PC-9 (cell line): ENCODE measurements around the gene TAS2R40. TPM values are rescaled to one million over a fixed set of nuclear protein-coding genes. Genes with fewer than 3 reads are reported as not detected.
A peak's percentile ranks its signal among the peaks of the same experiment; 100 is the strongest.

Source experiments
- BruUV-seq: library from RNA; stranded (reverse); fragments of 400-500 nt; replicated peaks from 2 replicates; lab custom pipeline; 2021; lab: Mats Ljungman, UMichigan
- CTCF ChIA-PET: fragments of 300-600 bp; sonication (Branson Sonifier 250); formaldehyde crosslinking; loops from one replicate; lab custom pipeline; 2022; ENCODE audit warnings: antibody characterized with exemption; lab: Charles Lee
- POLR2A ChIA-PET: fragments of 300-600 bp; sonication (Branson Sonifier 250); formaldehyde crosslinking; loops from one replicate; lab custom pipeline; 2022; ENCODE audit warnings: antibody characterized with exemption; ENCODE audit not compliant: unreplicated experiment; lab: Charles Lee
- DNase-seq, 2 experiments: peaks; one replicate each; pipeline versions ENCODE4 v3.0.0 to v3.0.0-alpha.2; 2015 to 2022; ENCODE audit warnings: mixed read lengths in 1 of 2
- H2AFZ ChIP-seq: fragments of 200-600 bp; sonication (generic); 2 replicates; pipeline ENCODE4 v1.8.1; 2017; ENCODE audit warnings: antibody characterized with exemption
- H3F3A ChIP-seq: fragments of 200-600 bp; sonication (generic); 2 replicates; pipeline ENCODE4 v1.8.1; 2017; ENCODE audit warnings: antibody characterized with exemption, mild to moderate bottlenecking, low read depth; ENCODE audit not compliant: insufficient read depth
- H3K27ac ChIP-seq: fragments of 200-600 bp; sonication (generic); 2 replicates; pipeline ENCODE4 v1.6.1; 2016; ENCODE audit warnings: mixed run types
- H3K27me3 ChIP-seq: fragments of 200-600 bp; sonication (generic); 2 replicates; pipeline ENCODE4 v1.6.1; 2016; ENCODE audit warnings: low read depth, mixed run types; ENCODE audit not compliant: insufficient read depth
- H3K36me3 ChIP-seq: fragments of 200-600 bp; sonication (generic); 2 replicates; pipeline ENCODE4 v1.6.1; 2016; ENCODE audit warnings: low read depth, mixed run types
- H3K4me1 ChIP-seq: fragments of 200-600 bp; sonication (generic); replicated peaks from 2 replicates; pipeline ENCODE4 v1.6.1; 2016; ENCODE audit warnings: mixed run types; ENCODE audit not compliant: insufficient read depth
- H3K4me2 ChIP-seq: fragments of 200-600 bp; sonication (generic); 2 replicates; pipeline ENCODE4 v1.6.1; 2017; ENCODE audit warnings: mixed run types
- H3K4me3 ChIP-seq: fragments of 200-600 bp; sonication (generic); 2 replicates; pipeline ENCODE4 v1.6.1; 2016; ENCODE audit warnings: mixed run types
- H3K79me2 ChIP-seq: fragments of 200-600 bp; sonication (generic); 2 replicates; pipeline ENCODE4 v1.6.1; 2017; ENCODE audit warnings: low read depth, mixed run types
- H3K9me2 ChIP-seq: fragments of 200-600 bp; sonication (generic); 2 replicates; pipeline ENCODE4 v1.8.1; 2017; ENCODE audit warnings: mild to moderate bottlenecking; ENCODE audit not compliant: insufficient read depth
- H3K9me3 ChIP-seq: fragments of 200-600 bp; sonication (generic); 2 replicates; pipeline ENCODE4 v1.8.1; 2016; ENCODE audit warnings: low read depth; ENCODE audit not compliant: insufficient read depth
- H4K20me1 ChIP-seq: fragments of 200-600 bp; sonication (generic); 2 replicates; pipeline ENCODE4 v1.8.1; 2017; ENCODE audit not compliant: insufficient read depth
- EZH2 ChIP-seq: fragments of 200-600 bp; sonication (generic); IDR thresholded peaks from 2 replicates; pipeline ENCODE4 v1.8.0; 2017; ENCODE audit warnings: antibody characterized with exemption, low read depth
- intact Hi-C: fragments of 100-400 bp; cut with micrococcal nuclease; formaldehyde crosslinking; loops from one replicate; pipeline ENCODE4 v1.10.0; 2022; ENCODE audit not compliant: unreplicated experiment
- total RNA-seq: library from RNA; stranded (reverse); gene quantifications from 2 replicates; pipeline ENCODE4 v1.2.3, GENCODE V29; 2021
- TF ChIP-seq, protein P1 (sequence below): fragments of 200-600 bp; sonication (generic); conservative IDR thresholded peaks from 2 replicates; pipeline ENCODE4 v1.6.1; 2017; ENCODE audit warnings: mixed run types, antibody characterized with exemption, mild to moderate bottlenecking, moderate library complexity

Gene TAS2R40
- total RNA-seq, 1 experiment from 2014 or later, result not detected

DNA sequence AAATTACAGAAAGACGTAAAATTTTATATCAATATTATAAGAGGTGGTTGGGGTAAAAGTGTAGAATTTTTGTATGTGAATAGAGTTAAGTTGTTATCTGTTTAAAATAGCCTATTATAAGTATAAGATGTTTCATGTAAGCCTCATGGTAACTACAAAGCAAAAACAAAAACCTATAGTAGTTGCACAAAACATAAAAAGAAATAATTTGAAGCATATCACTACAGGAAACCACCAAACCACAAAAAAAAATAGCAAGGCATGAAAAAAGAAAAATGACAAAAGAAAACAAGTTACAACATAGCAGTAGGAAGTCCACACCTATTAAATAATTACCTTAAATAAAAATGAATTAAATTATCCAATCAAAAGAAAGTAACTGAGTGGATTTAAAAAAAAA lies 29.0 kb downstream of the TAS2R40 start:
- H3K4me3 ChIP-seq, result no peak overlapping the region
- no peak for TF ChIP-seq EZH2
- TF ChIP-seq, protein P1, sequence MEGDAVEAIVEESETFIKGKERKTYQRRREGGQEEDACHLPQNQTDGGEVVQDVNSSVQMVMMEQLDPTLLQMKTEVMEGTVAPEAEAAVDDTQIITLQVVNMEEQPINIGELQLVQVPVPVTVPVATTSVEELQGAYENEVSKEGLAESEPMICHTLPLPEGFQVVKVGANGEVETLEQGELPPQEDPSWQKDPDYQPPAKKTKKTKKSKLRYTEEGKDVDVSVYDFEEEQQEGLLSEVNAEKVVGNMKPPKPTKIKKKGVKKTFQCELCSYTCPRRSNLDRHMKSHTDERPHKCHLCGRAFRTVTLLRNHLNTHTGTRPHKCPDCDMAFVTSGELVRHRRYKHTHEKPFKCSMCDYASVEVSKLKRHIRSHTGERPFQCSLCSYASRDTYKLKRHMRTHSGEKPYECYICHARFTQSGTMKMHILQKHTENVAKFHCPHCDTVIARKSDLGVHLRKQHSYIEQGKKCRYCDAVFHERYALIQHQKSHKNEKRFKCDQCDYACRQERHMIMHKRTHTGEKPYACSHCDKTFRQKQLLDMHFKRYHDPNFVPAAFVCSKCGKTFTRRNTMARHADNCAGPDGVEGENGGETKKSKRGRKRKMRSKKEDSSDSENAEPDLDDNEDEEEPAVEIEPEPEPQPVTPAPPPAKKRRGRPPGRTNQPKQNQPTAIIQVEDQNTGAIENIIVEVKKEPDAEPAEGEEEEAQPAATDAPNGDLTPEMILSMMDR, result no peak
- peaks cover 56% of the 10 kb centered on the region for H3K4me1 ChIP-seq
- POLR2A ChIA-PET, result no interaction called here
- no peaks in the 10 kb centered on the region for H3K27me3 ChIP-seq
- CTCF ChIA-PET, result interaction anchor here (0.9 kb wide), 1 partner anchor 11 kb away, joined by 3 read pairs; no protein-coding TSS in a partner anchor
- BruUV-seq, result no TSS peak
- peaks cover 45% of the 10 kb centered on the region for H3F3A ChIP-seq
- peak overlapping the region; percentile 95; the same call in 1 of the 2 replicates for H3K27ac ChIP-seq
- no peaks in the 10 kb centered on the region for H3K79me2 ChIP-seq
- intact Hi-C loops, result no loop called here
- H3K36me3 ChIP-seq, result no peaks in the 10 kb centered on the region
- no peaks in the 10 kb centered on the region for H3K9me2 ChIP-seq
- peak overlapping the region; percentile 83 for H3K4me2 ChIP-seq
- H4K20me1 ChIP-seq, result no peaks in the 10 kb centered on the region
- H3K9me3 ChIP-seq, result peaks cover 3% of the 10 kb centered on the region; the same call in 1 of the 2 replicates
- DNase-seq, result no peak
- H2AFZ ChIP-seq, result no peak overlapping the region

DNA sequence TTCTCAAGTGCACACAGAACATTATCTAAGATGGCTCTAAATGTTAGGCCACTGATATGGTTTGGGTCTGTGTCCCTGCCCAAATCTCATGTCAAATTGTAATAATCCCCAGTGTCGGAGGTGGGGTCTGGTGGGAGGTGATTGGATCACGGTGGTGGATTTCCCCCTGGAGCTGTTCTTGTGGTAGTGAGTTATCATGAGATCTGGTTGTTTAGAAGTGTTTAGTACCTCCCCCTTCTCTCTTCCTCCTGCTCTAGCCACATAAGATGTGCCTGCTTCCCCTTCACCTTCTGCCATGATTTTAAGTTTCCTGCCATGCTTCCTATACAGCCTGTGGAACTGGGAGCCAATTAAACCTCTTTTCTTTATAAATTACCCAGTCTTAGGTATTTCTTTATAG lies 30.2 kb downstream of the TAS2R40 start:
- Histone ChIP-seq H3K27me3 (no peaks in the 10 kb centered on the region), H3K9me3 (peaks cover 3% of the 10 kb centered on the region; the same call in 1 of the 2 replicates), H3F3A (peaks cover 41% of the 10 kb centered on the region), H3K4me2 (no peak overlapping the region), H3K79me2 (no peaks in the 10 kb centered on the region), H3K36me3 (no peaks in the 10 kb centered on the region), H2AFZ (no peak overlapping the region), H4K20me1 (no peaks in the 10 kb centered on the region), H3K4me3 (no peak overlapping the region), H3K27ac (no peak overlapping the region), H3K9me2 (no peaks in the 10 kb centered on the region), H3K4me1 (peaks cover 44% of the 10 kb centered on the region)
- TF ChIP-seq EZH2, result no peak
- TF ChIP-seq, protein P1, result no peak
- DNase-seq, result no peak
- POLR2A ChIA-PET, result no interaction called here
- no TSS peak for BruUV-seq
- intact Hi-C loops, result no loop called here
- CTCF ChIA-PET, result interaction anchor here (0.8 kb wide), 1 partner anchor 743 kb away, joined by 13 read pairs; no protein-coding TSS in a partner anchor

DNA sequence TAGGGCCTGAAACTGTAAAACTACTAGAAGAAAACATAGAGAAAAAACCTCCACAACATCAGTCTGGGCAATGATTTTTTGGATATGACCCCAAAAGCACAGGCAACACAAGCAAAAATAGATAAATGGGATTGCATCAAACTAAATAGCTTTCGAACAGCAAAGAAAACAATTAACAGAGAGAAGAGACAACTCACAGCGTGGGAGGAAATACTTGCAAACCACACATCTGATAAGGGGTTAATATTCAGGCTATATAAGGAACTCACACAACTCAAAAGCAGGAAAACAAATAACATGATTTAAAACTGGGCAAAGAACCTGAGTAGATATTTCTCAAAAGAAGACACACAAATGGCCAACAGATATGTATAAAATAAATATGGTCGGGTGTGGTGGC lies 33.7 kb downstream of the TAS2R40 start:
- Histone ChIP-seq H3K27me3 (no peaks in the 10 kb centered on the region), H3K4me1 (peaks cover 39% of the 10 kb centered on the region), H4K20me1 (no peaks in the 10 kb centered on the region), H3K9me3 (peaks cover 3% of the 10 kb centered on the region; the same call in 1 of the 2 replicates), H3K4me3 (no peak overlapping the region), H3K79me2 (no peaks in the 10 kb centered on the region), H3K27ac (no peak overlapping the region), H3K36me3 (no peaks in the 10 kb centered on the region), H2AFZ (no peak overlapping the region), H3F3A (peaks cover 22% of the 10 kb centered on the region), H3K4me2 (no peak overlapping the region), H3K9me2 (no peaks in the 10 kb centered on the region)
- POLR2A ChIA-PET, result interaction anchor here (0.5 to 0.7 kb wide), 2 partner anchors 442 to 463 kb away, joined by 3 read pairs; no protein-coding TSS in a partner anchor
- DNase-seq, result no peak
- BruUV-seq, result no TSS peak
- CTCF ChIA-PET, result no interaction called here
- intact Hi-C loops, result no loop called here
- no peak for TF ChIP-seq EZH2
- TF ChIP-seq, protein P1, result no peak
